LNCaP clone FGC (cell line): ENCODE data around the gene GRM4.

Source experiments
- DNase-seq: peaks from one replicate; pipeline ENCODE4 v3.0.0-alpha.2; 2011; ENCODE audit warnings: low read depth
- H3K4me3 ChIP-seq: 2 replicates; pipeline ENCODE4 v1.5.1; 2011; ENCODE audit warnings: mild to moderate bottlenecking, low read depth, low read length, control low read depth
- TF ChIP-seq, protein P1 (sequence below): IDR thresholded peaks from 2 replicates; pipeline ENCODE4 v1.5.1; 2012; ENCODE audit warnings: mild to moderate bottlenecking; ENCODE audit not compliant: control insufficient read depth, insufficient read depth; ENCODE audit errors: extremely low read depth

GRM4 gene

DNA sequence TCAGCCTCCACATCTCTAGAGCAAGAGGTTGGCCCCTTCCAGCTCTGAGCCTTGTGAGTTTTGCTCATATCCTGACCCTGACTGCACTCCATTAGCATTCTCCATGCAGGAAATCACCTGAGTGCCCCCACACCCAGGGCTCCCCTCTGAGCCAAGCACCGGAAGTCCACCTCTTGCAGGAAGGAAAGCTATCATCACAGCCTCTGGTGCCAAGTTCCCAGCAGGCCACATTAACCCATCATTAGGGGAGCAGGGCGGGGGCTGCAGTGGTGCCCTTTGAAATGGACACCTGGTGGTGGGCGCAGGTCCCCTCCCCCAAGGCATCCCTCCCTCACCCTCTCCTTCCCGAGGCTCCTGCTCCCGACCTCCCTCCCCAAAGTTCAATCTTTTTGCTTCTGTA, 16.1 kb downstream of the GRM4 start:
- no peak for DNase-seq

DNA sequence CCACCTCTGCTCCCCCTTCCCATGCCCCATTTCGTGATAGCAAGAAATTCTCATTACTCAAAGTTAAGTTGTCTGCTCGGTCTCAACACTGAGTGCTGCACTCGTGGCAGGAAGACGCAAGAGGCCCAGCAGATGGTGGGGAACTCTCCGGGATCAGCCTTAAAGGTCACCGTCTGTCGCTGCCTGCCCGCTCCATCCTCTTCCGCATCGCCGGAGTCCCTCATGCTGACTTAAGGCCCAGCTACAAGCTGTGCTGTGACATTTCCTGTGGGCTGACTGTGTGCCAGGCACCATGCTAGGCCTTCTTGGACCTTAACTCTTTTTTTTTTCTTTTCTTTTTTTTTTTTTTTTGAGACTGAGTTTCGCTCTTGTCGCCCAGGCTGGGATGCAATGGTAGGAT, 17.8 kb downstream of the GRM4 start:
- TF ChIP-seq, protein P1, sequence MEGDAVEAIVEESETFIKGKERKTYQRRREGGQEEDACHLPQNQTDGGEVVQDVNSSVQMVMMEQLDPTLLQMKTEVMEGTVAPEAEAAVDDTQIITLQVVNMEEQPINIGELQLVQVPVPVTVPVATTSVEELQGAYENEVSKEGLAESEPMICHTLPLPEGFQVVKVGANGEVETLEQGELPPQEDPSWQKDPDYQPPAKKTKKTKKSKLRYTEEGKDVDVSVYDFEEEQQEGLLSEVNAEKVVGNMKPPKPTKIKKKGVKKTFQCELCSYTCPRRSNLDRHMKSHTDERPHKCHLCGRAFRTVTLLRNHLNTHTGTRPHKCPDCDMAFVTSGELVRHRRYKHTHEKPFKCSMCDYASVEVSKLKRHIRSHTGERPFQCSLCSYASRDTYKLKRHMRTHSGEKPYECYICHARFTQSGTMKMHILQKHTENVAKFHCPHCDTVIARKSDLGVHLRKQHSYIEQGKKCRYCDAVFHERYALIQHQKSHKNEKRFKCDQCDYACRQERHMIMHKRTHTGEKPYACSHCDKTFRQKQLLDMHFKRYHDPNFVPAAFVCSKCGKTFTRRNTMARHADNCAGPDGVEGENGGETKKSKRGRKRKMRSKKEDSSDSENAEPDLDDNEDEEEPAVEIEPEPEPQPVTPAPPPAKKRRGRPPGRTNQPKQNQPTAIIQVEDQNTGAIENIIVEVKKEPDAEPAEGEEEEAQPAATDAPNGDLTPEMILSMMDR = no peak
- H3K4me3 ChIP-seq = no peak overlapping the region
- DNase-seq = no peak

More for the DNA sequence above, 16.1 kb downstream of the GRM4 start:
- TF ChIP-seq, protein P1 = no peak
- H3K4me3 ChIP-seq = no peak overlapping the region

DNA sequence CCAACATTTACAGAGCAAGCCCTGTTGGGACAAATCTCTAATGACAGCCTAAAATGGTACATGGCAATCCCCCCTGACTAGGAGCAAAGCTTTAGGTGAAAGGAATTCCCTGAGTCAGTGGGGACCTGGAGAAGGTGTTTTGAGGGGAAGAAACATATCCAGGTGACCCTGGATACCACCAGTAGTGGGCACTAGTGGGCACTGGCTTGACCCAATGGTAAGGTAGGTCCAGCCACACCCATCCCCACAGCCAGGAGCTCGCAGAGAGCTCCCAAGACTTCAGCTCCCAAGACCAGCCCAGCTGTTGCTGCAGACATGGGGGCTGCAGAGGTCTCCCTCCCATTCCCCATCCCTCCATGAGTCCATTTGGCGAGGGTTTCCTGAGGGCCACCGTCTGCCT, 19.5 kb downstream of the GRM4 start:
- DNase-seq = no peak

DNA sequence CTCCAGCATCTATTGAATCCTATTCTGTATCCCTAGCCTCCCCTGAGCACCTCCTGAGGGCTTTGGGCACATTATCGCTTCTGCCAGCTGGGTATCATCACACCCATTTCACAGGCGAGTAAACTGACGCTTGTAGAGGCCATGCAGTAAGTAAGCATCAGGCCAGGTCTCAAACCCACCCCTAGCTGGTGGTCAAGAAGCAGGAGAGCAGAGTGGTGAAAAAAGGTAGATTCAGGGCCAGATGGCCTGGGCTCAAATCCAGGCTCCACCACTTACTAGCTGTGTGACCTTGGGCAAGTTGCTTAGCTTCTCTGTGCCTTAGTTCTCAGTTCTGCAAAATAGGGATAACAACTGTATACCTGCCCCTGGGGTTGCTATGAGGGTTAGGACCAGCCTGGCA, 19.9 kb downstream of the GRM4 start:
- TF ChIP-seq, protein P1 = no peak
- no peak overlapping the region for H3K4me3 ChIP-seq
- no peak for DNase-seq

More for the DNA sequence above, 19.5 kb downstream of the GRM4 start:
- H3K4me3 ChIP-seq = no peak overlapping the region
- TF ChIP-seq, protein P1 = no peak

DNA sequence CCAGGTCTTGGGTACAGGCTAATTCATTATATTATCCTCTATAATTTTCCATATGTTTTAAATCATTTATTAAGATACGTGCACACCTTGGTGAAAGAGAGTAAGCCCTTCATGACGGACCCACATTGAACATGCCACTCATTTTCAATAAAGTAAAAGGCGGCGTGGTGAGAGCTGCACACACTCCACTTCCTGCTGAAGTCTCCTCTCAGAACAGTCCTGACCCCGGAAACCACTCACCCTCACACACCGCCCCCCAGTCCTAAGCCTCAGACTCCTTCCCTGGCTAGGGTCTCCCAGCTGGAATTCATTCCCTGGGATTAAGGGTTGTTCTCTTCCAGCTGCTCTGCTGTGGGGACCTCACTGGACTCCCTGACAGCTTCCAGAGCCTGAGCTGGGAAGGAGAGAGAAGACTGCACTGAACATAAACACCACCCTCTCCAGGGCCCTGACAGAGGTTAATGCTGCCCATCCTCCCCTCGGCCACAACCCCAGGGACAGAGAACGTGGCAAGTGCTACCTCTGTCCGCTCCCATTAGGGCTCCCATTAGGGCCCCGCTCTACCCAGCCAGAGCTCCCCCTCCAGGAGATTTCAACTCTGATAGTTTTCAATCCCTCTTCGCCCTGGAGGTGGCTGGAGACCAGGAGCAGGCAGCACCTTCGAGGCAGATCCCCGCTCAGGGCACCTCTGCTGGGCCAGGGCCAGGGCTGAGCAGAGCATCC, 24.8 kb downstream of the GRM4 start:
- DNase-seq = no peak
- TF ChIP-seq, protein P1 = no peak
- H3K4me3 ChIP-seq = no peak overlapping the region

DNA sequence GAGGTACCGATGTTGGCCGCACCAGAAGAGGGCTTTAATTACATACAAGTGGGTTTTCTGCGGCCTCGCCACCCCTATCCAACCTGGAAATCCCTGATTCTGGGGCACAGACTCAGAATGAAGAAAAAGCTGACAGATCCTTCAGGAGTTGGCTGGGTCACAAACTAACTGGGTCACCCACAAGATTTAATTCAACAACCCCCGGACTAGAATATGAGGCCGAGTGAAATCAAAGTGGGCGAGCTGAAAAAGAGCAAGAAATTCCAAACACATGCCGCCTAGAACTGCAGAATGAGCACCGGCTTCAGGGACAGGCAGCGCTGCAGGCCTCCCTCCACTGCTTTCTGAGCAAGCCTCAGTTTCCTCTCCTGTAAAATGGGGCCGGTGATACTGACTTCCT, 30.0 kb downstream of the GRM4 start:
- TF ChIP-seq, protein P1 = no peak
- no peak overlapping the region for H3K4me3 ChIP-seq
- no peak for DNase-seq

DNA sequence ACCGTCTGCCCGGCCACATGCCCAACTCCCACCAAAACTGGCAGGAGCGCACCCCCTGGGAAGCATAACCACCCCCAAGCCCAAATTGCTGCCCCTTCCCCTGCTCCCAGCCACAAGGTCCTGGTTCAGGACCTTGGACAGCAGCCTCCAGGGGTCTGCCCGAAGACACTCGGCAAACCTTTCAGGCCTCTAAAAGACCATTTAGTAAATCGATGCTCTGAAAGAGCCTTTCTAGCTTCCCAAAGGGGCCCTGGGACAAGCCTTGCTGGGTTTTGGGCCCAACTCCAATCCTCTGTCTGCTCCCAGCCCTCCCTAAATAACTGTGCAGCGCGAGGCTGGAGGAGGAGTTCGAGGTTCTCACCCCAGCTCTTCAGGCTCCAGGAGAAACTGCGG, 30.5 kb downstream of the GRM4 start:
- no peak for DNase-seq
- H3K4me3 ChIP-seq = no peak overlapping the region
- TF ChIP-seq, protein P1 = no peak
